Heart right ventricle (tissue), 16 donors: ENCODE measurements around the gene PPP1R26. TPM values are rescaled to one million over a fixed set of nuclear protein-coding genes. Genes with fewer than 3 reads are reported as not detected.

Experiments used
- ATAC-seq, 8 donors: fragments of 200-7000 bp; cut with Tn5 transposase; one replicate each; pipeline ENCODE4 v1.9.1; 2020; ENCODE audit warnings: mild to moderate bottlenecking in 8 of 8, moderate library complexity in 8 of 8, moderate number of reproducible peaks in 1 of 8
- DNase-seq, 2 donors: peaks; one replicate each; pipeline ENCODE4 v3.0.0-alpha.2; 2020
- H3K27ac ChIP-seq, 10 donors: fragments of 200-600 bp; sonication (generic) in 2 of 10; one replicate each; pipeline versions ENCODE4 v1.5.0 to v1.8.0; 2020 to 2022; ENCODE audit warnings: mild to moderate bottlenecking in 3 of 10
- H3K27me3 ChIP-seq, 7 donors: fragments of 200-600 bp; one replicate each; pipeline ENCODE4 v1.8.0; 2021 to 2022; ENCODE audit warnings: mild to moderate bottlenecking in 2 of 7
- H3K36me3 ChIP-seq, 9 donors: fragments of 200-600 bp; sonication (generic) in 1 of 9; one replicate each; pipeline versions ENCODE4 v1.5.0 to v1.8.0; 2020 to 2022; ENCODE audit warnings: mild to moderate bottlenecking in 2 of 9
- H3K4me1 ChIP-seq, 9 donors: fragments of 200-600 bp; sonication (generic) in 1 of 9; one replicate each; pipeline versions ENCODE4 v1.5.0 to v1.8.0; 2020 to 2022; ENCODE audit warnings: mild to moderate bottlenecking in 4 of 9
- H3K4me3 ChIP-seq, 10 donors: fragments of 200-600 bp; sonication (generic) in 2 of 10; one replicate each; pipeline versions ENCODE4 v1.5.0 to v1.8.0; 2020 to 2022; ENCODE audit warnings: mild to moderate bottlenecking in 7 of 10, moderate library complexity in 2 of 10
- H3K9me3 ChIP-seq, 11 donors: fragments of 200-600 bp in 10 of 11; sonication (generic) in 2 of 11; one replicate each; pipeline versions ENCODE4 v1.5.0 to v1.8.0; 2013 to 2022; ENCODE audit warnings: mild to moderate bottlenecking in 2 of 11, control low read depth in 1 of 11, moderate library complexity in 1 of 11
- CTCF ChIP-seq, 9 donors: fragments of 200-600 bp; sonication (generic) in 2 of 9; IDR thresholded peaks; one replicate each; pipeline versions ENCODE4 v1.5.0 to v1.8.0; 2021 to 2022; ENCODE audit warnings: antibody characterized with exemption in 9 of 9, mild to moderate bottlenecking in 5 of 9, moderate library complexity in 1 of 9
- WGBS, 2 donors: extraction: QIAGEN DNeasy Blood & Tissue Kit; methylation state at CpG; one replicate each; pipeline ENCODE4 v1.1.7; 2013; ENCODE audit warnings: inconsistent platforms in 1 of 2; 5-methylcytosine and 5-hydroxymethylcytosine counted together
- intact Hi-C, 10 donors: fragments of 100-400 bp; cut with DNase I; formaldehyde crosslinking; loops; one replicate each; pipeline versions ENCODE4 v1.11.1 to v1.14.2; 2022
- polyA plus RNA-seq, 2 donors: library from polyadenylated mRNA; stranded (reverse); fragments of 200-250 nt; gene quantifications; one replicate each; pipeline ENCODE4 v1.2.3, GENCODE V29; 2013
- total RNA-seq, 10 donors: library from RNA; stranded (reverse); fragmentation: NEBNext Ultra II Directional in 3 of 10; extraction: Animal tissue kit (Norgen Biotek cat#: 25700) in 3 of 10; gene quantifications; one replicate each; pipeline versions ENCODE4 v1.2.1 to v1.2.4, GENCODE V29; 2021 to 2023
- donor health status: Arrhythmogenic right ventricular cardiomyopathy.
- donor health status: ischemic (EF 13 %, LVEDD 7.1; RV severe dilation, severe dysfunction).
- donor health status: healthy with polysubstance abuse.
- donor health status: DM: no; HTN: yes; CAD: no.
- donor health status: DM: no; HTN: no; CAD: no.
- donor health status: ischemic (EF 25% LVEDD 6.9; RV normal size, moderate dysfunction).
- donor health status: ischemic (EF 25% LVEDD 5.7; RV mildly dilated, moderate dysfunction).
- donor health status: healthy.
- donor health status: DM: yes; HTN: yes; CAD: no.
- donor health status: Ischemic cardiomyopathy.
- donor health status: ischemic (EF 35%, LVEDD 5.7; RV mildly dilated, moderate dysfunction).
- donor health status: nonischemic (EF 11% LVEDD 7.7; RV severe dilation, severe dysfunction).
- donor health status: DM: yes; HTN: yes; CAD: no.
- donor health status: PGD.
- donor health status: ischemic (EF 29% LVEDD 5.4; RV normal size, mild dysfunction).
- donor health status: nonischemic (EF 23%, LVEDD 6.1; RV moderate dilation, normal function).

PPP1R26 gene
- total and polyA plus RNA-seq, 12 donors: 7.5 to 26.7 (median 20.6) TPM

GRCh38 chr9:135502873-135503321, 23.3 kb downstream of the PPP1R26 start:
- Histone ChIP-seq H3K4me3 (no peak overlapping the region), H3K27me3 (no peaks in the 10 kb centered on the region), H3K9me3 (no peaks in the 10 kb centered on the region), H3K27ac (no peak overlapping the region), H3K36me3 (peaks cover 0 to 36% (median 10%) of the 10 kb centered on the region in 9 donors), H3K4me1 (peaks cover 11 to 35% (median 24%) of the 10 kb centered on the region in 9 donors)
- TF ChIP-seq CTCF (IDR thresholded peaks at IDR 0.05): no peak
- WGBS, 2 donors: 86 to 92% methylated on average over 16 of the region's 16 CpGs
- ATAC-seq: no peak
- intact Hi-C loops: no loop called here
- DNase-seq: peak in 1 of 2 donors; percentile 7

- WGBS, 2 donors: 89 to 90% methylated on average over 41 of the region's 41 CpGs
- DNase-seq: peak in 1 of 2 donors; percentile 10
- no peak for ATAC-seq
These were observed 24.0 kb downstream of the PPP1R26 start for GRCh38 chr9:135503371-135504261.

GRCh38 chr9:135504262-135505243, 25.0 kb downstream of the PPP1R26 start:
- intact Hi-C loops: no loop called here
- ATAC-seq (no peak), DNase-seq (peak; percentile 32 to 57)
- Histone ChIP-seq H3K4me1 (peaks cover 10 to 30% (median 18%) of the 10 kb centered on the region in 9 donors), H3K9me3 (peaks cover 0 to 14% (median 8%) of the 10 kb centered on the region in 11 donors), H3K27me3 (no peaks in the 10 kb centered on the region), H3K36me3 (peaks cover 0 to 36% (median 10%) of the 10 kb centered on the region in 9 donors), H3K4me3 (no peak overlapping the region), H3K27ac (no peak overlapping the region)
- TF ChIP-seq CTCF (IDR thresholded peaks at IDR 0.05): peak; percentile 37 to 79 (median 69)
- WGBS, 2 donors: 69 to 73% methylated on average over 21 of the region's 21 CpGs

More at GRCh38 chr9:135503371-135504261, 24.0 kb downstream of the PPP1R26 start:
- Histone ChIP-seq H3K36me3 (peaks cover 0 to 36% (median 10%) of the 10 kb centered on the region in 9 donors), H3K4me1 (peaks cover 11 to 35% (median 24%) of the 10 kb centered on the region in 9 donors), H3K4me3 (no peak overlapping the region), H3K9me3 (peaks cover 0 to 5% (median 0%) of the 10 kb centered on the region in 11 donors), H3K27ac (no peak overlapping the region), H3K27me3 (no peaks in the 10 kb centered on the region)
- TF ChIP-seq CTCF (IDR thresholded peaks at IDR 0.05): no peak
- intact Hi-C loops: no loop called here
